Measurements from ENCODE around the gene TOB1. TPM values are rescaled to one million over a fixed set of nuclear protein-coding genes. Genes with fewer than 3 reads are reported as not detected.

Gene TOB1, protein sequence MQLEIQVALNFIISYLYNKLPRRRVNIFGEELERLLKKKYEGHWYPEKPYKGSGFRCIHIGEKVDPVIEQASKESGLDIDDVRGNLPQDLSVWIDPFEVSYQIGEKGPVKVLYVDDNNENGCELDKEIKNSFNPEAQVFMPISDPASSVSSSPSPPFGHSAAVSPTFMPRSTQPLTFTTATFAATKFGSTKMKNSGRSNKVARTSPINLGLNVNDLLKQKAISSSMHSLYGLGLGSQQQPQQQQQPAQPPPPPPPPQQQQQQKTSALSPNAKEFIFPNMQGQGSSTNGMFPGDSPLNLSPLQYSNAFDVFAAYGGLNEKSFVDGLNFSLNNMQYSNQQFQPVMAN
- total RNA-seq, result 10 to 100 TPM; 40.7 to 44.7 TPM

DNA sequence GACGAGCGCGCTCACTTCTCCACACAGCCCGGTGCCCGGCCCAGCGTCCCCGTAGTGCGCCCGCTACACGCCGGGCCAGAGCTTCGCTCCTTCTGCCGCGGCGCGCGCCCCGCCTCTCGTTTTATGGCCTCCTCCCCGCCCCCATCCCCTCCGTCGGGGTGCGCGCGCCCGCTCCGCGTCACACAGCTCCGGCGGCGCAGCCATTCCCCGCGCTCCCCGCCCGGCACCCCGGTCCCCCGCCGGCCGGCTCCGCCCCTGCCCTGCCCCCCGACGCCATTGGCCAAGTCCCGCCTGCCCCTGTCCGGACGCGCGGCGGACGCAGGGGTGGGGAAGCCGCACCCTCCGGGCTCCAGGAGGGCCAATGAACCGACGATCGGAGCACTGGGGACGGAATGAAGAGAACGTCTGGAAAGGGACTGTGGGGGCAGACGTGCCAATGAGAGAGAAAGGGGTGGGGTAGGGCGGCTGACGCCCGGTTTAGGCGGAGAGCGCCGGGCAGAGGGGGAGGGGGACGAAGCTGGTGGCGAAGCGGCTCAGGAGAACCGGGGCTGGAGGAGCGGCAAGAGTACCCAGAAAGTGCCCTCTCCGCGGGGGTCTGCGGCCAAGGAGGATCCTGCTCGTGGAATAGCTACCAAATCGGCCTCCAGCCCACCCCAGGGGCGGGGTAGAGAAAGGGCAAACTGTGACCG, at the start of gene TOB1:
TOB1 (minus strand) TSS at position 94 of the 689 bp plus-strand sequence. CDS start 2,337 bp downstream, outside the sequence.
- DNase-seq, result peak; percentile 97
- CTCF ChIA-PET, result interaction anchor here (1.2 to 4.6 kb wide), 4 partner anchors 14 to 89 kb away, joined by 3 to 43 read pairs (median 4); no protein-coding TSS in a partner anchor
- Mint-ChIP-seq H3K27ac (peak within 1 kb of the TSS; percentile 96), H3K27me3 (ENCODE audit: low read depth) (no peaks in the 10 kb centered on the region), H3K36me3 (ENCODE audit: low read depth) (peaks cover 18% of the 10 kb centered on the region), H3K9me3 (no peaks in the 10 kb centered on the region), H3K4me3 (peak within 1 kb of the TSS; percentile 97), H3K4me1 (ENCODE audit: low read depth) (peaks cover 46% of the 10 kb centered on the region)
- intact Hi-C loops (cut with micrococcal nuclease), result loop anchor here (1.0 to 5.0 kb wide), 8 partner anchors 147 to 718 kb away; partner anchors contain the start of genes ANKRD40, LUC7L3, MBTD1 and NME1

DNA sequence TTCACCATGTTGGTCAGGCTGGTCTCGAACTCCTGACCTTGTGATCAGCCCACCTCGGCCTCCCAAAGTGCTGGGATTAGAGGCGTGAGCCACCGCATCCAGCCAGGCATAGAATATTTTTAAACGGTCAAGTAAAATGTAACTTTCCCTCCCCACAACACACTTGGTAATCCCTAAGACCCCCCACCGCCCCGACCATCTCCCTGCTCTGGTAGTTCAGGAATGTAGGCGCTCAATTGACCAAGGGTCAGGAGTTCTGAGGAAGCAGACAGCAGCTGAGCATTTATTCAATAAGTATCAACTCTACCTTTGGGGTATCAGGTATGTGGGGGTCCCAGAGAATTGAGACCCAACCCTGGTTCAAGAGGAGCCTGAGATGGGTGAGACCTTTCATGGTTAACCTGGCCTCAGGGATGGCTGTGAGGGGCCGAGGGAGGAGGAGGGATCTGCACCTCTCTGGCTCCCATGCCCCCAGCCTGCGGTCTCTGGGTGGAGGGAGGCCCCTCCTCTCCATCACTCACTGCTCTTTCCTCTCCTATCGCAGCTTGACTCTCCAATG, 48.4 kb upstream of the TOB1 start:
- peaks cover 81% of the 10 kb centered on the region for H3K4me1 Mint-ChIP-seq (ENCODE audit: low read depth)
- no peaks in the 10 kb centered on the region for H3K9me3 Mint-ChIP-seq
- H3K4me3 Mint-ChIP-seq, result no peak overlapping the region
- H3K27ac Mint-ChIP-seq, result no peak overlapping the region
- DNase-seq, result no peak
- no peaks in the 10 kb centered on the region for H3K27me3 Mint-ChIP-seq (ENCODE audit: low read depth)
- intact Hi-C loops (cut with micrococcal nuclease), result loop anchor here (5.0 kb wide), 1 partner anchor 208 kb away; the partner anchor contains the start of gene SPAG9
- CTCF ChIA-PET, result no interaction called here
- H3K36me3 Mint-ChIP-seq (ENCODE audit: low read depth), result no peaks in the 10 kb centered on the region

DNA sequence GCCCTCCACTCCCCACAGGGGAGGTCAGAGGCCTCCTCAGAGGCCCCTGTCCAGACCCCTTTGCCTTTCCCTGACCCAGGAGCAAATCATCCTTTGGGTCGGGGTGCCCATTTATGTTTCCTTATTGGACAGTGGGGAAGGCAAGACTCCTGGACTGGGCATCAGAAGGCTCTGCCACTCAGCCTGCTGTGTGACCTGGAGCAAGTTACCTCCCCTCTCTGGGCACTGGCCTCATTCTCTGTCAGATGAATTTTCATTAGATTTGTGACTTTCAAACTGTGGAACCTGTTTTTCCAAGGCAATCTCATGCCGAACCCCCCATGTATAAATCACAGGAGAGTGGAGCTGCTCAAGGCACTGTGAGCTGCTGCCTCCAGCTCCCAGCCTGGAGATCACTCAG, 47.0 kb upstream of the TOB1 start:
- CTCF ChIA-PET, result no interaction called here
- H3K27ac Mint-ChIP-seq, result no peak overlapping the region
- intact Hi-C loops (cut with micrococcal nuclease), result no loop called here
- H3K27me3 Mint-ChIP-seq (ENCODE audit: low read depth), result no peaks in the 10 kb centered on the region
- H3K36me3 Mint-ChIP-seq (ENCODE audit: low read depth), result no peaks in the 10 kb centered on the region
- no peak for DNase-seq
- no peak overlapping the region for H3K4me3 Mint-ChIP-seq
- H3K4me1 Mint-ChIP-seq (ENCODE audit: low read depth), result peaks cover 81% of the 10 kb centered on the region
- no peaks in the 10 kb centered on the region for H3K9me3 Mint-ChIP-seq

DNA sequence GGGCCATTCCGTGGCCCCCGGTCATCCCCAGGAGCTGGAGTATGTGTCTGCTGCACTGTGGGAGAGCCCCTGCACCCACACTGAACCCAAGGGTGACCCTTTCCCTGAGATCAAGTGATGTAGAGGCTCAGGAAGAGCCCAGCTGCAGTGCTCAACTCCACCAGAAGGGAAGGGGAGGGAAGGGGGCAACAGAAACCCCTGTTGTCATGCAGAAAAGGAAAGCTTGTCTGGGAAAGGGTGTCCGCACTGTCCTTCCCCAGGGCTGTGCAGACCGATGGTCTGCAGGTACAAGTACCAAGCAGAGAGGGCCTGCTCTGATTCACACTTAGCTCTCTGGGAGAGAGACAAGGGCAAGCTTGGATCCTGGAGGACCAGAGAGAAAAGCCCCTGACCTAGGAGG, 45.7 kb upstream of the TOB1 start:
- H3K27ac Mint-ChIP-seq, result no peak overlapping the region
- no peaks in the 10 kb centered on the region for H3K36me3 Mint-ChIP-seq (ENCODE audit: low read depth)
- no peak overlapping the region for H3K4me3 Mint-ChIP-seq
- intact Hi-C loops (cut with micrococcal nuclease), result loop anchor here (2.0 kb wide), 2 partner anchors 19 to 33 kb away; no protein-coding TSS in a partner anchor
- H3K9me3 Mint-ChIP-seq, result no peaks in the 10 kb centered on the region
- CTCF ChIA-PET, result interaction anchor here (0.8 to 1.8 kb wide), 4 partner anchors 33 to 59 kb away, joined by 3 to 4 read pairs (median 4); no protein-coding TSS in a partner anchor
- H3K4me1 Mint-ChIP-seq (ENCODE audit: low read depth), result peaks cover 80% of the 10 kb centered on the region
- no peaks in the 10 kb centered on the region for H3K27me3 Mint-ChIP-seq (ENCODE audit: low read depth)
- DNase-seq, result no peak

DNA sequence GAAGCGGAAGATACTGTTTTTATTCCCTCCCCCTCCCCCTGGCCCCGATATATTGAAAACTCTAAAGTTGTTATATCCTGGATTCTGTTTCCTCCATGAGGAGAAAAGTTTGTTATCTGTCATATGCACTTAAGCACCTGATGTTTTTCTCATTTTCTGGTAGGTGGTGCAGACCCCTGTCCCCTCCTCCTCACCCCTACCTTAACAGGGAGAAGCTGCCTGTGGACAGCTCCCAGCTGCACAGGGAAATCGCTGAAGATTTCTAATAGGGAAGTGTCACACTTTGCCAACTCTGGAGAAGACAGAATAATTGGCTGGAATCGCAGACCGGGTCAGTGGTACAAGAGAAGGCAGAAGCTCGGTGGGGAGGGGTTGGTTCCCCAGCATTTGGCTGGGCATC, 45.3 kb upstream of the TOB1 start:
- CTCF ChIA-PET, result interaction anchor here (1.0 to 1.8 kb wide), 3 partner anchors 38 to 59 kb away, joined by 3 to 4 read pairs (median 4); no protein-coding TSS in a partner anchor
- Mint-ChIP-seq H3K4me1 (ENCODE audit: low read depth) (peaks cover 76% of the 10 kb centered on the region), H3K36me3 (ENCODE audit: low read depth) (no peaks in the 10 kb centered on the region), H3K27me3 (ENCODE audit: low read depth) (no peaks in the 10 kb centered on the region), H3K27ac (no peak overlapping the region), H3K9me3 (no peaks in the 10 kb centered on the region), H3K4me3 (no peak overlapping the region)
- intact Hi-C loops (cut with micrococcal nuclease), result loop anchor here (2.0 kb wide), 2 partner anchors 19 to 33 kb away; no protein-coding TSS in a partner anchor
- no peak for DNase-seq

DNA sequence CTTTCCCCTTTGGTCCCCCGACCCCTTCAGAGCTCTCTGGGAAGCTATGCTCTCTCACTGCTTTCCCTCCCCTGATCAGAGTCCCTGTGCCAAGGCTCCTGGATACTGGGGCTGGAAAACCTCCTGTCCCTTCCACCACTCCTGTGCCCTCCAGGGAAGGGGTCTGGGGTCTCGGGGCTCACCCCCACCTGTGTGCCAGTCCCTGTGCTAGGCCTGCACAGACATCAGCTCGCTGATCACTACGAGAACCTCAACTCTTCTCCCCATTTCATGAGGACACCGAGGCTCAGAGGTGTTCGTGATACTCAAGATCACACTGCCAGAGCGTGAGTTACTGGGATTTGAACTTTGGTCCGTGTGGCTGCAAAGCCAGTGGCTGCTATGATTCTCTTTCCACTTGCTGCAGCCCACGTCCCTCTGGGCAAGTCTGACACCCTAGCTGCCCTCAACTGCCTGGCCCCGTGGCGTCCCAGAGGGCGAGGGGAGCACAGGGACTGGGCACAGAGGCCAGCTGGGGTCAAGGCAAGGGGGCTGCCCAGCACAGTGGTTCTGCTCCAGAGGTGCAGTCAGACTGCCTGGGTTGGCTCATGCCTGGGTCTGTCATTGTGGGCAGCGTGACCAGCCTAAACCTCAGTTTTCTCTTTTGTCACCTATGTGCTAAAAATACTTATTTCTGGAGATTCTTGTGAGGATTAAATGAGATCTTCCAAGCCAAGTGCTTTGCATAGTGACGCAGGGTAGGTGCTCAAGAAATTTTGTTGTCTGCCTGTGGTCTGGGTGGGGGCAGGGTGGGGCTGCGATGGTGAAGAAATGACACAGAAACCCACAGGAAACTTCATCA, 43.8 kb upstream of the TOB1 start:
- CTCF ChIA-PET, result interaction anchor here (0.9 to 2.0 kb wide), 5 partner anchors 12 to 57 kb away, joined by 3 to 6 read pairs (median 5); partner anchors contain the start of gene TOB1
- DNase-seq, result peak; percentile 91
- H3K9me3 Mint-ChIP-seq, result no peaks in the 10 kb centered on the region
- H3K27ac Mint-ChIP-seq, result peak overlapping the region; percentile 60
- no peaks in the 10 kb centered on the region for H3K27me3 Mint-ChIP-seq (ENCODE audit: low read depth)
- H3K4me3 Mint-ChIP-seq, result no peak overlapping the region
- intact Hi-C loops (cut with micrococcal nuclease), result loop anchor here (1.0 to 2.0 kb wide), 5 partner anchors 9 to 43 kb away; no protein-coding TSS in a partner anchor
- peaks cover 67% of the 10 kb centered on the region for H3K4me1 Mint-ChIP-seq (ENCODE audit: low read depth)
- no peaks in the 10 kb centered on the region for H3K36me3 Mint-ChIP-seq (ENCODE audit: low read depth)

DNA sequence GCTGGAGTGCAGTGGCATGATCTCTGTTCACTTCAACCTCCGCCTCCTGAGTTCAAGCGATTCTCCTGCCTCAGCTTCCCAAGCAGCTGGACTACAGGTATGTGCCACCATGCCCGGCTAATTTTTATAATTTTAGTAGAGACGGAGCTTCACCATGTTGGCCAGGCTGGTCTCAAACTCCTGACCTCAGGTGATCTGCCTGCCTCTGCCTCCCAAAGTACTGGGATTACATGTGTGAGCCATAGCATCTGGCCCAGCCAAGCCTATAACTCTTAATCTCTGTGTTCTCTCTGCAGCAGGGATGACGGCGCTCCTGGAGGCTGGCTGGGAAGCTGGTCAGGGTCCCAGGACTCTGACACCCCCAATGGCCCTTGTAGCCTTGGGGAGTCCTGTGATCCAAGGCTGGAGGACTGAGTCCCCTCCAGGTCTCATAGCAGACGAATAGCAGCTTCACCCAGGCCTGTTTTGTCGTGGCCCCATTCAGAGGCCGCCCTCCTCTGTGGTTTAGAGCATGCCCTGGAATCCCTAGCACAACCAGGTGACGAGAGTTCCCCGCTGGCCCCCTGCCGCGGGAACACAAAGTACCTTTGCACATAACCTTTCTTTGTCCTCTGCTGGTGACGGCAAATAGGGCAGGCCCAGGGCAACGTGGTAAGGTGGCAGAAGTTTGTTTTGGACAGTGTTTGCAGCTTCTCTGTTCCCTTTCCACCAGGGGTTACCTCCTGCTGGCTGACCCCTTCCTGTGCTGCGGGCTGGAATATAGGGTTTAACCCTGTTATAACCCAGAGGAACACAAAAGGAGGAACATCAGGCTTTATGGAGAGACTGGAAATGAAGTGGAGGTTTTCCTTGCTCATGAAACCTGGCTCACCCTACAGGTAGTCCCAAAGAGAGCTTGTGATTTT, 43.0 kb upstream of the TOB1 start:
- CTCF ChIA-PET, result interaction anchor here (0.9 to 2.0 kb wide), 5 partner anchors 13 to 56 kb away, joined by 3 to 6 read pairs (median 5); partner anchors contain the start of gene TOB1

DNA sequence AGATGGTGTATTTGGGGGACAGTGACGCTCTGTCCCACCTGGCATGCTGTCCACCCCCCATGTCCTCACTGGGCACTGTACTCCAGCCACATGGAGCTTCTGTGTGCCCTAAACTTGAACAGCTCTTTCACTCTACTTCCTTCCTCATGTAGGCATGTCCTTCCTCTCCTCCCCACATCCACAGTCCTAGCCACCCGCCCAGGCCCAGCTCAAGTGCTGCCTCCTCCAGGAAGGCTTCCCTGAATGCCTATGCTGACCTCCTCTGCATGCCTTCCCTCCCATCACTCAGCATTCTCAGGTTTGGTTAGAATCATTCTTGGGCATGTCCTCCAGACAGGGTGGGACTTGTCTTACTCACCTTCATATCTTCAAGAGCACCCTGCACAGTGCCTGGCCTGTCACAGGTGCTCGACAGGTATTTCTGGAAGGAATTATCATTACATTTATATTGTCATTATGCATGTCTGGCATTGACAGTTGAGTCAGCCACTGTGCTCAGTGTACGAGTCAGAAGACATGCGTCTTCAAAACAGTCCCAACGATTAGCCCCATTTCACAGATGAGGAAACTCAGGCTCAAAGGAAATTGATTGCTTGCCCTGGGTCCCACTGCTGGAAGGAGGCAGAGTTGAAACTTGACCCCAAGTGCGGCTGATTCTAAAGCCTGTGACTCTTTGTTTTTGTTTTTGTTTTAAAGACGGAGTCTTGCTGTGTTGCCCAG, 42.1 kb upstream of the TOB1 start:
- intact Hi-C loops (cut with micrococcal nuclease), result no loop called here
- Mint-ChIP-seq H3K4me3 (no peak overlapping the region), H3K9me3 (no peaks in the 10 kb centered on the region), H3K27ac (peak overlapping the region; percentile 60), H3K36me3 (ENCODE audit: low read depth) (no peaks in the 10 kb centered on the region), H3K27me3 (ENCODE audit: low read depth) (no peaks in the 10 kb centered on the region), H3K4me1 (ENCODE audit: low read depth) (peaks cover 63% of the 10 kb centered on the region)
- CTCF ChIA-PET, result interaction anchor here (1.1 to 2.0 kb wide), 2 partner anchors 41 to 55 kb away, joined by 3 to 6 read pairs; no protein-coding TSS in a partner anchor
- DNase-seq, result peak; percentile 40

More for the DNA sequence above, 43.0 kb upstream of the TOB1 start:
- H3K9me3 Mint-ChIP-seq, result no peaks in the 10 kb centered on the region
- peak; percentile 72 for DNase-seq
- H3K4me3 Mint-ChIP-seq, result no peak overlapping the region
- H3K27ac Mint-ChIP-seq, result peak overlapping the region; percentile 60
- H3K27me3 Mint-ChIP-seq (ENCODE audit: low read depth), result no peaks in the 10 kb centered on the region
- no peaks in the 10 kb centered on the region for H3K36me3 Mint-ChIP-seq (ENCODE audit: low read depth)
- peaks cover 62% of the 10 kb centered on the region for H3K4me1 Mint-ChIP-seq (ENCODE audit: low read depth)
- intact Hi-C loops (cut with micrococcal nuclease), result no loop called here

DNA sequence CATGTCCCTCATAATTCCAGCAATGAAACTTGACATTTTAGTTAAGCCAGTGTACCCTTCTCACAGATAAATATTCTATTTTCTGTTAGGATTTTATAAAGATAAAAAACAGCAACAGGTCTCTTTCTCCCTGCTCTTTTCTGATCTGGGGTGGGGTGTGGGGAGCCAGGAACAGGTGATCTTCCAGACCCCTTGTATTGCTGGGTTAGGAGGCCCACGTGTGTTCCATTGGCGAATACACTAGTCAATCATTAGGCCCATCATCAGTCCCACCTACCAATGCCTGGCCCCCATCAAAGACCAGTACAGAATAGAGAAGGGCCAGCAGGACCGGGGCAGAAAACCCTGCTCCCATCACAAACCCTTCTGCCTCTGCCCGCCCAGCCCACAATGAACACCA, 40.3 kb upstream of the TOB1 start:
- Mint-ChIP-seq H3K27me3 (ENCODE audit: low read depth) (no peaks in the 10 kb centered on the region), H3K9me3 (no peaks in the 10 kb centered on the region), H3K4me1 (ENCODE audit: low read depth) (peaks cover 66% of the 10 kb centered on the region), H3K36me3 (ENCODE audit: low read depth) (no peaks in the 10 kb centered on the region), H3K4me3 (no peak overlapping the region), H3K27ac (no peak overlapping the region)
- intact Hi-C loops (cut with micrococcal nuclease), result no loop called here
- CTCF ChIA-PET, result interaction anchor here (0.6 kb wide), 1 partner anchor 52 kb away, joined by 4 read pairs; no protein-coding TSS in a partner anchor
- no peak for DNase-seq

DNA sequence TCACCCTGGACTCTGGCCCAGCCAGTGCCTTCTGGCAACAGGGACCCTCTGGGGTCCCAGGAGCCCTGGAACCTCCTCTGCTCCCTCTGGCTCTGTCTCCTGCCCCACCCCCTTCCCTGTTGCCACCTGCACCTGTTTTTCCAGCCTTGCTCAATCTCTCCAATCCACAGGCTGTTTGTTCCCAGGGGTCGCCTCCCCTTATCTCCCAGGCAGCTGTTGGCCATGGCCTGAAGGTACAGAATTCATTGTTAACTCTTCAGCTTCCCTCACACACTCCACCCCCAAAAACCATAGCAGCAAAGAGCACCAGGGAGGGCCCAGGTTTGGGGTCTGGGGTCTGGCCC, 39.3 kb upstream of the TOB1 start:
- DNase-seq, result no peak
- H3K27ac Mint-ChIP-seq, result peak overlapping the region; percentile 3
- intact Hi-C loops (cut with micrococcal nuclease), result loop anchor here (2.0 kb wide), 1 partner anchor 13 kb away; no protein-coding TSS in a partner anchor
- no peaks in the 10 kb centered on the region for H3K36me3 Mint-ChIP-seq (ENCODE audit: low read depth)
- no peaks in the 10 kb centered on the region for H3K27me3 Mint-ChIP-seq (ENCODE audit: low read depth)
- H3K4me3 Mint-ChIP-seq, result no peak overlapping the region
- no peaks in the 10 kb centered on the region for H3K9me3 Mint-ChIP-seq
- peaks cover 60% of the 10 kb centered on the region for H3K4me1 Mint-ChIP-seq (ENCODE audit: low read depth)
- CTCF ChIA-PET, result no interaction called here
